A673 (cell line): ENCODE results near the gene ACAT2.

Source experiments
- EZH2 ChIP-seq: fragments of 200-600 bp; sonication (generic); IDR thresholded peaks from 2 replicates; pipeline ENCODE4 v1.6.1; 2017; ENCODE audit warnings: borderline replicate concordance, low read depth, mild to moderate bottlenecking, mixed read lengths, antibody characterized with exemption, low read length; ENCODE audit not compliant: poor library complexity, severe bottlenecking
- TF ChIP-seq, protein P1 (sequence below): fragments of 300-800, 200-600 bp; sonication (generic); conservative IDR thresholded peaks from 2 replicates; pipeline ENCODE4 v1.5.1; 2017; ENCODE audit warnings: low read depth, mild to moderate bottlenecking, antibody characterized with exemption, low read length, moderate library complexity, mixed read lengths

- TF ChIP-seq, protein P1, sequence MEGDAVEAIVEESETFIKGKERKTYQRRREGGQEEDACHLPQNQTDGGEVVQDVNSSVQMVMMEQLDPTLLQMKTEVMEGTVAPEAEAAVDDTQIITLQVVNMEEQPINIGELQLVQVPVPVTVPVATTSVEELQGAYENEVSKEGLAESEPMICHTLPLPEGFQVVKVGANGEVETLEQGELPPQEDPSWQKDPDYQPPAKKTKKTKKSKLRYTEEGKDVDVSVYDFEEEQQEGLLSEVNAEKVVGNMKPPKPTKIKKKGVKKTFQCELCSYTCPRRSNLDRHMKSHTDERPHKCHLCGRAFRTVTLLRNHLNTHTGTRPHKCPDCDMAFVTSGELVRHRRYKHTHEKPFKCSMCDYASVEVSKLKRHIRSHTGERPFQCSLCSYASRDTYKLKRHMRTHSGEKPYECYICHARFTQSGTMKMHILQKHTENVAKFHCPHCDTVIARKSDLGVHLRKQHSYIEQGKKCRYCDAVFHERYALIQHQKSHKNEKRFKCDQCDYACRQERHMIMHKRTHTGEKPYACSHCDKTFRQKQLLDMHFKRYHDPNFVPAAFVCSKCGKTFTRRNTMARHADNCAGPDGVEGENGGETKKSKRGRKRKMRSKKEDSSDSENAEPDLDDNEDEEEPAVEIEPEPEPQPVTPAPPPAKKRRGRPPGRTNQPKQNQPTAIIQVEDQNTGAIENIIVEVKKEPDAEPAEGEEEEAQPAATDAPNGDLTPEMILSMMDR, result no peak
- no peak for TF ChIP-seq EZH2
These were observed 10.4 kb downstream of the ACAT2 start for GRCh38 chr6:159772196-159772595.
